ENCODE data around the gene DIMT1.

- TF ChIP-seq CTCF (IDR thresholded peaks at IDR 0.05; ENCODE audit: control extremely low read depth in 1 of 3, insufficient read depth in 1 of 3, low read depth in 1 of 3, low read length in 3 of 3) = no peak
- no peak for TF ChIP-seq USF2 (IDR thresholded peaks at IDR 0.05; ENCODE audit: low read length)
- TF ChIP-seq POLR2A (IDR thresholded peaks at IDR 0.05; ENCODE audit: control extremely low read depth in 1 of 2, low read depth in 2 of 2, low read length in 2 of 2) = no peak
- no peak for TF ChIP-seq EZH2 (IDR thresholded peaks at IDR 0.05; ENCODE audit: low read depth, low read length, severe bottlenecking)
- TF ChIP-seq RAD21 (IDR thresholded peaks at IDR 0.05 in 1 of 2, conservative IDR thresholded peaks at IDR 0.05 in 1 of 2; ENCODE audit: low read depth in 2 of 2, low read length in 2 of 2) = no peak
- no peak for TF ChIP-seq EP300 (IDR thresholded peaks at IDR 0.05; ENCODE audit: borderline replicate concordance in 1 of 2, low read depth in 2 of 2, low read length in 2 of 2)
- TF ChIP-seq RNF2 (IDR thresholded peaks at IDR 0.05; ENCODE audit: borderline replicate concordance, low read depth, low read length, missing control alignments, poor library complexity, severe bottlenecking) = no peak
- TF ChIP-seq FOSL1 (IDR thresholded peaks at IDR 0.05; ENCODE audit: insufficient read depth, low read depth, low read length) = no peak
- no peak for TF ChIP-seq TAF1 (IDR thresholded peaks at IDR 0.05; ENCODE audit: low read depth, low read length)
- no peak for TF ChIP-seq RFX5 (IDR thresholded peaks at IDR 0.05; ENCODE audit: borderline replicate concordance, low read depth, low read length)
- TF ChIP-seq POLR2AphosphoS5 (IDR thresholded peaks at IDR 0.05; ENCODE audit: low read depth, low read length) = no peak
- TF ChIP-seq ZNF274 (IDR thresholded peaks at IDR 0.05; ENCODE audit: borderline replicate concordance, extremely low read depth, low read length) = no peak
- no peak for TF ChIP-seq RBBP5 (IDR thresholded peaks at IDR 0.05; ENCODE audit: borderline replicate concordance, low read depth, low read length)
- no peak for TF ChIP-seq KDM1A (IDR thresholded peaks at IDR 0.05; ENCODE audit: borderline replicate concordance, low read length)
Measured at GRCh38 chr5:62342476-62342837, 61.2 kb downstream of the DIMT1 start.
